GM13976 (cell line): ENCODE data around the gene NCOR1.

Source experiments
- DNase-seq: peaks from one replicate; pipeline ENCODE4 v3.0.0; 2012; ENCODE audit warnings: low spot score
- CTCF ChIP-seq: IDR thresholded peaks from 2 replicates; pipeline ENCODE4 v1.5.1; 2012; ENCODE audit warnings: borderline replicate concordance, mild to moderate bottlenecking; ENCODE audit not compliant: insufficient read depth; ENCODE audit errors: extremely low read depth, missing control alignments, control extremely low read depth
- in situ Hi-C: fragments of 300-500 bp; cut with MboI; formaldehyde crosslinking; loops from one replicate; pipeline ENCODE4 v1.12.0; 2022; ENCODE audit warnings: low sequenced_read_pairs, mixed read lengths, inconsistent platforms; ENCODE audit not compliant: unreplicated experiment

Gene NCOR1

GRCh38 chr17:15996322-15996721, 219.0 kb downstream of the NCOR1 start:
- no peak for TF ChIP-seq CTCF
- no peak for DNase-seq
- in situ Hi-C loops = no loop called here

- TF ChIP-seq CTCF = no peak
- no peak for DNase-seq
- in situ Hi-C loops = no loop called here
Measured at GRCh38 chr17:15981646-15982580, 233.4 kb downstream of the NCOR1 start.

- TF ChIP-seq CTCF = no peak
- in situ Hi-C loops = no loop called here
- peak; percentile 53 for DNase-seq
Measured at GRCh38 chr17:15981208-15981607, 234.1 kb downstream of the NCOR1 start.
